ENCODE measurements around the gene TSBP1. TPM values are rescaled to one million over a fixed set of nuclear protein-coding genes. Genes with fewer than 3 reads are reported as not detected.

The TSBP1 gene
- total RNA-seq, 1 experiment from 2014 or later: not detected

DNA sequence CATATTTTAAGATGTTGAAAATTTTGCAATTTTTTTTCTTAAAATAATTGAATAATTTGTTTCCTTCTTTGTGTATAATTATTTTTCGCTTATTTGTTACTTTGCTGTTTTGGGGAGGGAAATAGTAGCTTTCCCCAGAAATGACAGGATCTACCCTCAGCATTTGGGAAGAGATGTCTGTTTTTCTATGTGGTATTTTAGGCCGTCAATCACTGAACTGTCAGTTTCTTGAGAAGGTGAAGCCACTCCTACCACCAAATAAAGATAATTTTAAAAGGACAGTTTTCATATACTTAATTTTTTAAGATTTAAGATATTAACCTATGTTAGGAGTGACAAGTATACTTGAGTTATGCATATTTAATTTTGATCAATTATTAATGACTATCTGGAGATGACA lies 31.5 kb downstream of the TSBP1 start:
- ATAC-seq (no peak), DNase-seq (ENCODE audit: low read depth, low spot score) (no peak)
- H3K9me3 ChIP-seq (ENCODE audit: control insufficient read depth in 1 of 2, insufficient read depth in 1 of 2, low read depth in 1 of 2, low read length in 2 of 2): no peaks in the 10 kb centered on the region
- no peak overlapping the region for H3K9ac ChIP-seq (ENCODE audit: low read length)
- no peak for TF ChIP-seq ZFX (IDR thresholded peaks at IDR 0.05)
- no peak for TF ChIP-seq EGR1 (IDR thresholded peaks at IDR 0.05; ENCODE audit: low read depth)
- no peak for TF ChIP-seq POLR2AphosphoS5 (IDR thresholded peaks at IDR 0.05; ENCODE audit: low read depth, low read length)
- TF ChIP-seq, protein P1, sequence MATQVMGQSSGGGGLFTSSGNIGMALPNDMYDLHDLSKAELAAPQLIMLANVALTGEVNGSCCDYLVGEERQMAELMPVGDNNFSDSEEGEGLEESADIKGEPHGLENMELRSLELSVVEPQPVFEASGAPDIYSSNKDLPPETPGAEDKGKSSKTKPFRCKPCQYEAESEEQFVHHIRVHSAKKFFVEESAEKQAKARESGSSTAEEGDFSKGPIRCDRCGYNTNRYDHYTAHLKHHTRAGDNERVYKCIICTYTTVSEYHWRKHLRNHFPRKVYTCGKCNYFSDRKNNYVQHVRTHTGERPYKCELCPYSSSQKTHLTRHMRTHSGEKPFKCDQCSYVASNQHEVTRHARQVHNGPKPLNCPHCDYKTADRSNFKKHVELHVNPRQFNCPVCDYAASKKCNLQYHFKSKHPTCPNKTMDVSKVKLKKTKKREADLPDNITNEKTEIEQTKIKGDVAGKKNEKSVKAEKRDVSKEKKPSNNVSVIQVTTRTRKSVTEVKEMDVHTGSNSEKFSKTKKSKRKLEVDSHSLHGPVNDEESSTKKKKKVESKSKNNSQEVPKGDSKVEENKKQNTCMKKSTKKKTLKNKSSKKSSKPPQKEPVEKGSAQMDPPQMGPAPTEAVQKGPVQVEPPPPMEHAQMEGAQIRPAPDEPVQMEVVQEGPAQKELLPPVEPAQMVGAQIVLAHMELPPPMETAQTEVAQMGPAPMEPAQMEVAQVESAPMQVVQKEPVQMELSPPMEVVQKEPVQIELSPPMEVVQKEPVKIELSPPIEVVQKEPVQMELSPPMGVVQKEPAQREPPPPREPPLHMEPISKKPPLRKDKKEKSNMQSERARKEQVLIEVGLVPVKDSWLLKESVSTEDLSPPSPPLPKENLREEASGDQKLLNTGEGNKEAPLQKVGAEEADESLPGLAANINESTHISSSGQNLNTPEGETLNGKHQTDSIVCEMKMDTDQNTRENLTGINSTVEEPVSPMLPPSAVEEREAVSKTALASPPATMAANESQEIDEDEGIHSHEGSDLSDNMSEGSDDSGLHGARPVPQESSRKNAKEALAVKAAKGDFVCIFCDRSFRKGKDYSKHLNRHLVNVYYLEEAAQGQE (IDR thresholded peaks at IDR 0.05; ENCODE audit: low read depth): no peak
- TF ChIP-seq FOSL1 (IDR thresholded peaks at IDR 0.05; ENCODE audit: low read depth): no peak
- TF ChIP-seq RAD21 (IDR thresholded peaks at IDR 0.05; ENCODE audit: low read depth): no peak
- no peak for TF ChIP-seq CBX3 (IDR thresholded peaks at IDR 0.05; ENCODE audit: low read depth)
- H3K4me2 ChIP-seq (ENCODE audit: low read length): no peak overlapping the region
- H3K9me2 ChIP-seq (ENCODE audit: insufficient read depth): no peaks in the 10 kb centered on the region
- POLR2A ChIA-PET: no interaction called here
- no peaks in the 10 kb centered on the region for H3K36me3 ChIP-seq (ENCODE audit: control insufficient read depth in 1 of 2, insufficient read depth in 2 of 2, low read length in 2 of 2)
- H3K4me1 ChIP-seq (ENCODE audit: control insufficient read depth in 1 of 2, insufficient read depth in 2 of 2, low read length in 2 of 2): no peaks in the 10 kb centered on the region
- no peaks in the 10 kb centered on the region for H3K79me2 ChIP-seq (ENCODE audit: insufficient read depth, low read length)
- no peaks in the 10 kb centered on the region for H3K27me3 ChIP-seq (ENCODE audit: insufficient read depth, low read length)
- BruUV-seq (replicated peaks): no TSS peak
- H3K4me3 ChIP-seq (replicated peaks in 1 of 2; ENCODE audit: low read depth in 1 of 2, low read length in 2 of 2): no peak overlapping the region
- intact Hi-C loops (cut with micrococcal nuclease): no loop called here
- no peak overlapping the region for H2AFZ ChIP-seq (ENCODE audit: low read depth, low read length, poor library complexity, severe bottlenecking)
- RAD21 ChIA-PET (ENCODE audit: low non-redundant PET in 1 of 2, low total read pairs in 2 of 2, uncharacterized antibody in 2 of 2, unreplicated experiment in 2 of 2): no interaction called here
- no peaks in the 10 kb centered on the region for H4K20me1 ChIP-seq (ENCODE audit: insufficient read depth)
- H3K27ac ChIP-seq (ENCODE audit: low read depth, low read length): no peak overlapping the region
- CTCF ChIA-PET: no interaction called here

- H3K79me2 ChIP-seq (ENCODE audit: insufficient read depth, low read length): no peaks in the 10 kb centered on the region
- intact Hi-C loops (cut with micrococcal nuclease): no loop called here
- H3K4me1 ChIP-seq (ENCODE audit: control insufficient read depth in 1 of 2, insufficient read depth in 2 of 2, low read length in 2 of 2): no peaks in the 10 kb centered on the region
- H3K36me3 ChIP-seq (ENCODE audit: control insufficient read depth in 1 of 2, insufficient read depth in 2 of 2, low read length in 2 of 2): no peaks in the 10 kb centered on the region
- ChIA-PET POLR2A (no interaction called here), RAD21 (ENCODE audit: low non-redundant PET in 1 of 2, low total read pairs in 2 of 2, uncharacterized antibody in 2 of 2, unreplicated experiment in 2 of 2) (no interaction called here), CTCF (no interaction called here)
- DNase-seq (ENCODE audit: low read depth, low spot score) (no peak), ATAC-seq (no peak)
- no peak overlapping the region for H3K9ac ChIP-seq (ENCODE audit: low read length)
- no peaks in the 10 kb centered on the region for H4K20me1 ChIP-seq (ENCODE audit: insufficient read depth)
- no peak overlapping the region for H2AFZ ChIP-seq (ENCODE audit: low read depth, low read length, poor library complexity, severe bottlenecking)
- TF ChIP-seq ELF1 (IDR thresholded peaks at IDR 0.05; ENCODE audit: borderline replicate concordance, low read depth) (no peak), EZH2 (IDR thresholded peaks at IDR 0.05) (no peak), JUND (IDR thresholded peaks at IDR 0.05) (no peak), CBX3 (IDR thresholded peaks at IDR 0.05; ENCODE audit: low read depth) (no peak), ZFX (IDR thresholded peaks at IDR 0.05) (no peak), POLR2A (IDR thresholded peaks at IDR 0.05; ENCODE audit: borderline replicate concordance, extremely low read depth, insufficient read depth, insufficient read length) (no peak), ZBTB33 (IDR thresholded peaks at IDR 0.05; ENCODE audit: extremely low read depth, insufficient replicate concordance, low read length) (no peak), SP1 (IDR thresholded peaks at IDR 0.05; ENCODE audit: low read depth) (no peak), CEBPB (IDR thresholded peaks at IDR 0.05; ENCODE audit: low read depth) (no peak), SIN3A (IDR thresholded peaks at IDR 0.05; ENCODE audit: low read depth) (no peak)
- TF ChIP-seq, protein P2, sequence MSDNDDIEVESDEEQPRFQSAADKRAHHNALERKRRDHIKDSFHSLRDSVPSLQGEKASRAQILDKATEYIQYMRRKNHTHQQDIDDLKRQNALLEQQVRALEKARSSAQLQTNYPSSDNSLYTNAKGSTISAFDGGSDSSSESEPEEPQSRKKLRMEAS (IDR thresholded peaks at IDR 0.05): no peak
- no peak overlapping the region for H3K27ac ChIP-seq (ENCODE audit: low read depth, low read length)
- no peaks in the 10 kb centered on the region for H3K9me3 ChIP-seq (ENCODE audit: control insufficient read depth in 1 of 2, insufficient read depth in 1 of 2, low read depth in 1 of 2, low read length in 2 of 2)
- BruUV-seq (replicated peaks): no TSS peak
- no peak overlapping the region for H3K4me2 ChIP-seq (ENCODE audit: low read length)
- H3K27me3 ChIP-seq (ENCODE audit: insufficient read depth, low read length): no peaks in the 10 kb centered on the region
- H3K4me3 ChIP-seq (replicated peaks in 1 of 2; ENCODE audit: low read depth in 1 of 2, low read length in 2 of 2): no peak overlapping the region
- H3K9me2 ChIP-seq (ENCODE audit: insufficient read depth): no peaks in the 10 kb centered on the region
These were observed 34.4 kb downstream of the TSBP1 start for GRCh38 chr6:32337186-32337805.

Measured in HCT116 (cell line).